Measurements from ENCODE around the gene EFNA3.

GRCh38 chr1:155125511-155125945 is 46.9 kb downstream of the EFNA3 start:
- TF ChIP-seq CTCF (IDR thresholded peaks at IDR 0.05): no peak
- no peak for TF ChIP-seq POLR2AphosphoS5 (IDR thresholded peaks at IDR 0.05; ENCODE audit: low read depth, low read length)
- TF ChIP-seq REST (IDR thresholded peaks at IDR 0.05; ENCODE audit: insufficient read depth in 1 of 2, low read depth in 2 of 2, low read length in 1 of 2): no peak

Measured in Panc1 (cell line).